SU-DHL-6 (cell line): ENCODE results near the gene TMEM235.

ENCODE experiments used
- H2AFZ ChIP-seq: fragments of 200-600 bp; sonication (generic); 2 replicates; pipeline ENCODE4 v1.6.1; 2014; ENCODE audit warnings: low read depth, mild to moderate bottlenecking, moderate library complexity, mixed read lengths, antibody characterized with exemption, low read length; ENCODE audit not compliant: severe bottlenecking
- H3F3A ChIP-seq: fragments of 200-600 bp; shearing (Covaris generic); 2 replicates; pipeline ENCODE4 v1.6.0; 2016; ENCODE audit warnings: antibody characterized with exemption, mild to moderate bottlenecking; ENCODE audit not compliant: insufficient read depth
- H3K27ac ChIP-seq: fragments of 200-600 bp; sonication (generic); 2 replicates; pipeline ENCODE4 v1.5.1; 2016; ENCODE audit warnings: low read depth, mild to moderate bottlenecking, low read length, moderate library complexity, mixed read lengths
- H3K27me3 ChIP-seq: fragments of 200-600 bp; sonication (generic), shearing (Covaris generic); 2 replicates; pipeline ENCODE4 v1.6.0; 2014; ENCODE audit warnings: mild to moderate bottlenecking, low read length
- H3K36me3 ChIP-seq: fragments of 200-600 bp; sonication (generic); 2 replicates; pipeline ENCODE4 v1.6.1; 2014; ENCODE audit warnings: mild to moderate bottlenecking, low read length, mixed read lengths
- H3K4me2 ChIP-seq: fragments of 300-600, 200-600 bp; shearing (Covaris generic), sonication (generic); 2 replicates; pipeline ENCODE4 v1.6.0; 2014; ENCODE audit warnings: low read length, low read depth, mild to moderate bottlenecking; ENCODE audit not compliant: poor library complexity, severe bottlenecking
- H3K4me3 ChIP-seq: fragments of 200-600 bp; sonication (generic); 2 replicates; pipeline ENCODE4 v1.5.1; 2014; ENCODE audit warnings: antibody characterized with exemption, low read length, mild to moderate bottlenecking, mixed read lengths; ENCODE audit not compliant: insufficient read depth, poor library complexity, severe bottlenecking
- H3K79me2 ChIP-seq: fragments of 200-600 bp; sonication (generic); 2 replicates; pipeline ENCODE4 v1.6.1; 2014; ENCODE audit warnings: mild to moderate bottlenecking, low read length, moderate library complexity; ENCODE audit not compliant: insufficient read depth
- H3K9ac ChIP-seq: fragments of 200-600 bp; sonication (generic); 2 replicates; pipeline ENCODE4 v1.7.0; 2014; ENCODE audit warnings: mild to moderate bottlenecking, low read length
- H3K9me2 ChIP-seq: fragments of 200-600 bp; sonication (generic); replicated peaks from 2 replicates; pipeline ENCODE4 v1.6.1; 2014; ENCODE audit warnings: low read length; ENCODE audit not compliant: insufficient read depth
- H3K9me3 ChIP-seq: fragments of 200-600 bp; sonication (generic); 2 replicates; pipeline ENCODE4 v1.6.1; 2014; ENCODE audit warnings: low read length, mixed read lengths; ENCODE audit not compliant: insufficient read depth
- H4K20me1 ChIP-seq: fragments of 200-600 bp; sonication (generic); 2 replicates; pipeline ENCODE4 v1.6.1; 2014; ENCODE audit warnings: low read depth, mild to moderate bottlenecking, antibody characterized with exemption, low read length, moderate library complexity, mixed read lengths
- CTCF ChIP-seq: fragments of 200-600 bp; sonication (generic); IDR thresholded peaks from one replicate; pipeline ENCODE4 v1.5.1; 2017; ENCODE audit warnings: antibody characterized with exemption, mild to moderate bottlenecking, low read length, moderate library complexity; ENCODE audit not compliant: insufficient read depth, poor library complexity, severe bottlenecking
- EZH2phosphoT487 ChIP-seq: fragments of 200-600 bp; sonication (generic), shearing (Covaris generic); conservative IDR thresholded peaks from 2 replicates; pipeline ENCODE4 v1.6.1; 2018; ENCODE audit warnings: mild to moderate bottlenecking, antibody characterized with exemption, low read length, moderate library complexity, mixed read lengths

Gene TMEM235

GRCh38 chr17:78272181-78272913, 40.9 kb downstream of the TMEM235 start:
- Histone ChIP-seq H3K4me3 (no peak overlapping the region), H3K27ac (no peak overlapping the region), H3K9ac (no peak overlapping the region), H3K4me2 (no peak overlapping the region), H3F3A (peaks cover 6% of the 10 kb centered on the region), H3K36me3 (no peaks in the 10 kb centered on the region), H3K27me3 (no peaks in the 10 kb centered on the region), H2AFZ (no peak overlapping the region), H3K9me3 (peaks cover 7% of the 10 kb centered on the region; the same call in 1 of the 2 replicates), H3K79me2 (no peaks in the 10 kb centered on the region), H3K9me2 (no peaks in the 10 kb centered on the region), H4K20me1 (no peaks in the 10 kb centered on the region)
- no peak for TF ChIP-seq EZH2phosphoT487
- TF ChIP-seq CTCF = no peak

DNA sequence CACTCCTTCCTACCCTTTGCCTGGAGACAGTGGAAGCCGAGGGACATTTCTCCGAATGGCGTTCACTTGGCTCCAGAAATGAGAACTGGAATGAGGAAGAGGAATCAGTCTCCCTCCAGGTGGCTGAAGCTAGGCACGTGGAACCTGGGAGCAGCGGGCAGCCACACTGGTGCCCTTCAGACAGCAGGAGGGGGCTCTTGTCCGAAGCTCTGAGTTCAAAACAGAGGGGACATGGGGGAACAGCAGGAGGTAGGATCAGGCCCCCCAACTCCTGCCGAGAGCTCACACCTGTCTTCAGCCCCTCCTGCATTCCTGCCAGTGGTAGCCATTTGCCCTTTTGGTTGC, 41.5 kb downstream of the TMEM235 start:
- H3K9me3 ChIP-seq = peaks cover 7% of the 10 kb centered on the region; the same call in 1 of the 2 replicates
- no peak for TF ChIP-seq EZH2phosphoT487
- TF ChIP-seq CTCF = no peak
- no peak overlapping the region for H3K4me2 ChIP-seq
- no peaks in the 10 kb centered on the region for H3K27me3 ChIP-seq
- H3K9ac ChIP-seq = no peak overlapping the region
- peaks cover 6% of the 10 kb centered on the region for H3F3A ChIP-seq
- H3K4me3 ChIP-seq = no peak overlapping the region
- H4K20me1 ChIP-seq = no peaks in the 10 kb centered on the region
- H3K79me2 ChIP-seq = no peaks in the 10 kb centered on the region
- no peaks in the 10 kb centered on the region for H3K9me2 ChIP-seq
- H3K27ac ChIP-seq = no peak overlapping the region
- H2AFZ ChIP-seq = no peak overlapping the region
- no peaks in the 10 kb centered on the region for H3K36me3 ChIP-seq

DNA sequence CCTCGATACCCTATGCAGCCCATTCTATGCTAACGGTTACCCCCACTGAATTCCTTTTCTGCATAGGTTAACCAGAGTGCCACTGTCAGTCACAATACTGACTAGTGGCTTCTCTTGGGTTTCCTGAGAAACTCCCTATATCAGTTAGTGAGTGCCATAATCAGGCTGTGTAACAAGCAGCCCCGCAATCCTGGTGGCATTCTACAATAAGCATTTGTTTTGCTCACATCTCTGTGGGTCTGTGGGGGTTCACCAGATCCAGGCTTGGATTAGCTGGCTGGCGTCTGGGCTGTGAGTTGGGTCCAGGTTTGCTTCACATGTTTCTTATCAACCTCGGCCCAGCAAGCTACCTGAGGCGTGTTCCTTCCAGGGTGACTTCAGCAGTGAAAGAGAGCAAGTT, 42.4 kb downstream of the TMEM235 start:
- no peaks in the 10 kb centered on the region for H3K27me3 ChIP-seq
- H3K4me3 ChIP-seq = no peak overlapping the region
- peaks cover 6% of the 10 kb centered on the region for H3F3A ChIP-seq
- no peak overlapping the region for H3K9ac ChIP-seq
- no peaks in the 10 kb centered on the region for H3K9me2 ChIP-seq
- no peaks in the 10 kb centered on the region for H3K79me2 ChIP-seq
- H3K9me3 ChIP-seq = peaks cover 7% of the 10 kb centered on the region; the same call in 1 of the 2 replicates
- TF ChIP-seq EZH2phosphoT487 = no peak
- no peak for TF ChIP-seq CTCF
- H3K4me2 ChIP-seq = no peak overlapping the region
- H4K20me1 ChIP-seq = no peaks in the 10 kb centered on the region
- no peak overlapping the region for H3K27ac ChIP-seq
- H2AFZ ChIP-seq = no peak overlapping the region
- no peaks in the 10 kb centered on the region for H3K36me3 ChIP-seq
